DMS 273 treated with DMSO at 0.1 percent for 48 hours (cell line): ENCODE results near the gene ATP2C2.
"Not testable (repeated sequence)": the region's sequence is repeated elsewhere in the genome, so short reads cannot be mapped to it uniquely, and the experiment has no call there.

ENCODE experiments used
- DNase-seq: peaks from one replicate; lab custom pipeline; 2025; lab: John Stamatoyannopoulos, UW

Gene ATP2C2

GRCh38 chr16:84368308-84368996 is at the start of gene ATP2C2:
TSS of gene ATP2C2 (plus strand) at chr16:84368538. CDS start at chr16:84368616, 78 bp downstream.
- no peak for DNase-seq

- DNase-seq, result no peak
Observed at GRCh38 chr16:84319146-84319760, 49.1 kb upstream of the ATP2C2 start.

- DNase-seq, result no peak
Observed at GRCh38 chr16:84320511-84320910, 47.8 kb upstream of the ATP2C2 start.

- DNase-seq, result no peak
Observed at GRCh38 chr16:84321932-84322331, 46.4 kb upstream of the ATP2C2 start.

- no peak for DNase-seq
Observed at GRCh38 chr16:84322749-84323148, 45.6 kb upstream of the ATP2C2 start.

- no peak for DNase-seq
Observed at GRCh38 chr16:84323606-84324005, 44.7 kb upstream of the ATP2C2 start.

GRCh38 chr16:84324434-84325262 is 43.7 kb upstream of the ATP2C2 start:
- DNase-seq, result no peak

- no peak for DNase-seq
Observed at GRCh38 chr16:84326545-84326944, 41.8 kb upstream of the ATP2C2 start.

GRCh38 chr16:84327926-84328505 is 40.3 kb upstream of the ATP2C2 start:
- DNase-seq, result no peak

- DNase-seq, result no peak
Observed at GRCh38 chr16:84329016-84329415, 39.3 kb upstream of the ATP2C2 start.

GRCh38 chr16:84329843-84330684 is 38.3 kb upstream of the ATP2C2 start:
- no peak for DNase-seq

GRCh38 chr16:84330685-84331050 is 37.7 kb upstream of the ATP2C2 start:
- DNase-seq, result no peak

- DNase-seq, result no peak
Observed at GRCh38 chr16:84331998-84332780, 36.1 kb upstream of the ATP2C2 start.

GRCh38 chr16:84332975-84333684 is 35.2 kb upstream of the ATP2C2 start:
- no peak for DNase-seq

- no peak for DNase-seq
Observed at GRCh38 chr16:84334058-84334457, 34.3 kb upstream of the ATP2C2 start.

GRCh38 chr16:84334482-84334881 is 33.9 kb upstream of the ATP2C2 start:
- DNase-seq, result no peak

GRCh38 chr16:84337236-84337635 is 31.1 kb upstream of the ATP2C2 start:
- DNase-seq, result not testable (repeated sequence)

GRCh38 chr16:84339311-84339710 is 29.0 kb upstream of the ATP2C2 start:
- peak; percentile 94 for DNase-seq

- DNase-seq, result no peak
Observed at GRCh38 chr16:84339766-84340165, 28.6 kb upstream of the ATP2C2 start.

GRCh38 chr16:84340325-84341040 is 27.9 kb upstream of the ATP2C2 start:
- DNase-seq, result no peak
